Ascending aorta (tissue), 2 donors: Measurements from ENCODE around the gene SOX8. TPM values are rescaled to one million over a fixed set of nuclear protein-coding genes. Genes with fewer than 3 reads are reported as not detected.
"Not testable (repeated sequence)": the region's sequence is repeated elsewhere in the genome, so short reads cannot be mapped to it uniquely, and the experiment has no call there.

Source experiments
- DNase-seq, 2 donors: peaks; one replicate each; pipeline ENCODE4 v3.0.0-alpha.2; 2019; ENCODE audit warnings: low spot score in 2 of 2
- H3K27ac ChIP-seq, 2 donors: fragments of 200-600 bp; sonication (generic); one replicate each; pipeline ENCODE4 v1.5.1; 2016 to 2017; ENCODE audit warnings: mild to moderate bottlenecking in 1 of 2
- H3K27me3 ChIP-seq: fragments of 200-600 bp; sonication (generic); one replicate; pipeline ENCODE4 v1.5.1; 2017
- H3K36me3 ChIP-seq, 2 donors: fragments of 200-600 bp; sonication (generic); one replicate each; pipeline ENCODE4 v1.5.1; 2016
- H3K4me1 ChIP-seq, 2 donors: fragments of 200-600 bp; sonication (generic); one replicate each; pipeline ENCODE4 v1.5.1; 2016 to 2017; ENCODE audit warnings: mild to moderate bottlenecking in 1 of 2
- H3K4me3 ChIP-seq, 2 donors: fragments of 200-600 bp; sonication (generic); one replicate each; pipeline ENCODE4 v1.5.1; 2016 to 2017; ENCODE audit warnings: mild to moderate bottlenecking in 1 of 2
- H3K9me3 ChIP-seq, 2 donors: fragments of 200-600 bp; sonication (generic); one replicate each; pipeline ENCODE4 v1.5.1; 2016
- intact Hi-C: fragments of 100-400 bp; cut with DNase I; formaldehyde crosslinking; loops from one replicate; pipeline ENCODE4 v1.15.1; 2023
- total RNA-seq: library from RNA; depleted of rRNA; stranded (reverse); fragments of >200 nt; gene quantifications from one replicate; pipeline ENCODE4 v1.1.0, GENCODE V29; 2016
- TF ChIP-seq, protein P1 (sequence below), 3 experiments: fragments of 200-600 bp in 2 of 3; fragments of 450-650 bp in 1 of 3; sonication (generic) in 2 of 3; IDR thresholded peaks; one replicate each; pipeline ENCODE4 v1.5.1; 2016 to 2019; ENCODE audit warnings: antibody characterized with exemption in 3 of 3, mild to moderate bottlenecking in 1 of 3, moderate library complexity in 1 of 3

Gene SOX8
- total RNA-seq, 1 donor from 2014 or later, result 18.9 TPM

DNA sequence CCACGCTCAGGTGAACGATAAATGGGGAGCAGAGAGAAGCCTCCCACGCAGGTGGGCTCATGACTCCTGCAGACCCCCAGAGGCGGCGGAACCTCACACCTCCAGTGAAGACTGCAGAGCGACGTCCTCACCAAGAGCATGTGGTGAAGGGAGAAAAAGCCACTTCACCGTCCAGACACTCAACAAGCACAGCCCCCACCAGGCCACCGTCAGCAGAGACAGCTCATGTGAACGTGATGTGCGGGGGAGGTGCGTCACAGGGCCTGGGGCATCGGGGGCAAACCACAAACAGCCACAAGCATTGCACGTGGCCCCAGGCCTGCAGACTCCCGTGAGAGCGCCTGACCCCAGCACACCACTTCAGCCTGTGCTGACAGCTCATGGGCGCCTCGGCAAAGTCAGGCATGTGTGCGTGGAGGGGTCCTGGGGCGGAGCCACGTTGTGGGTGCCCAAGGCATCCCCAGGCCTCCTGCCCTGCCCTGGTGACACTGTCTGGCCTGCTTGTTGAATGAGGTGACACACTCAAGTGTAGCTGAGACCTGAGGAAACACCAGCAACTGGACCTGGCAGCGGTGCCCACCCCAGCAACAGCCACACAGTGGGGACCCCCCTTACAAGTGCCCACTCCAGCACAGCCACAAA is 29.8 kb upstream of the SOX8 start:
- Histone ChIP-seq H3K27me3 (no peaks in the 10 kb centered on the region), H3K4me3 (no peak overlapping the region), H3K27ac (no peak overlapping the region), H3K4me1 (no peaks in the 10 kb centered on the region), H3K9me3 (no peaks in the 10 kb centered on the region), H3K36me3 (peaks cover 9 to 28% of the 10 kb centered on the region in 2 donors)
- intact Hi-C loops, result no loop called here
- no peak for DNase-seq
- TF ChIP-seq, protein P1, sequence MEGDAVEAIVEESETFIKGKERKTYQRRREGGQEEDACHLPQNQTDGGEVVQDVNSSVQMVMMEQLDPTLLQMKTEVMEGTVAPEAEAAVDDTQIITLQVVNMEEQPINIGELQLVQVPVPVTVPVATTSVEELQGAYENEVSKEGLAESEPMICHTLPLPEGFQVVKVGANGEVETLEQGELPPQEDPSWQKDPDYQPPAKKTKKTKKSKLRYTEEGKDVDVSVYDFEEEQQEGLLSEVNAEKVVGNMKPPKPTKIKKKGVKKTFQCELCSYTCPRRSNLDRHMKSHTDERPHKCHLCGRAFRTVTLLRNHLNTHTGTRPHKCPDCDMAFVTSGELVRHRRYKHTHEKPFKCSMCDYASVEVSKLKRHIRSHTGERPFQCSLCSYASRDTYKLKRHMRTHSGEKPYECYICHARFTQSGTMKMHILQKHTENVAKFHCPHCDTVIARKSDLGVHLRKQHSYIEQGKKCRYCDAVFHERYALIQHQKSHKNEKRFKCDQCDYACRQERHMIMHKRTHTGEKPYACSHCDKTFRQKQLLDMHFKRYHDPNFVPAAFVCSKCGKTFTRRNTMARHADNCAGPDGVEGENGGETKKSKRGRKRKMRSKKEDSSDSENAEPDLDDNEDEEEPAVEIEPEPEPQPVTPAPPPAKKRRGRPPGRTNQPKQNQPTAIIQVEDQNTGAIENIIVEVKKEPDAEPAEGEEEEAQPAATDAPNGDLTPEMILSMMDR (IDR thresholded peaks at IDR 0.05), result no peak

DNA sequence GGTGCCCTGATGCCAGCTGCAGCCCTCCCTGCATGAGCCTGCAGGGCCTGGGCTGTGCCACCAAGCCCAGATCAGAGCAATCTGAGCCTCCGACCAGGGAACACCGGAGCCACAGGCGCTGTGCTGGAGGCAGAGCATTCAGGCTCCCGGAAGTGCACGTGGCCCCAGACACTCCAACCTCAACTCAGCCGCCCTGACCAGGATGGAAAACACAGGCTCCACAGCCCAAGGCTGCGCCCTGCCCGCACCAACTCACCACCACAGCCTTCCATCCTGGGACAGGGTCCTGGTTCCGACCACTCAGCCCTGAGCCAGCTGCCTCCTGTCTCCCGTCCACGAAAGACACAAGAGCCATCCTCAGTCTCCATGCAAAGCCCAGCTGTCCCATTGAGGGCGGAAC is 29.2 kb upstream of the SOX8 start:
- intact Hi-C loops, result no loop called here
- Histone ChIP-seq H3K27ac (no peak overlapping the region), H3K27me3 (no peaks in the 10 kb centered on the region), H3K36me3 (peaks cover 9 to 27% of the 10 kb centered on the region in 2 donors), H3K4me3 (no peak overlapping the region), H3K9me3 (peaks cover 0 to under 1% of the 10 kb centered on the region in 2 donors), H3K4me1 (no peaks in the 10 kb centered on the region)
- DNase-seq, result no peak
- TF ChIP-seq, protein P1 (IDR thresholded peaks at IDR 0.05), result no peak

DNA sequence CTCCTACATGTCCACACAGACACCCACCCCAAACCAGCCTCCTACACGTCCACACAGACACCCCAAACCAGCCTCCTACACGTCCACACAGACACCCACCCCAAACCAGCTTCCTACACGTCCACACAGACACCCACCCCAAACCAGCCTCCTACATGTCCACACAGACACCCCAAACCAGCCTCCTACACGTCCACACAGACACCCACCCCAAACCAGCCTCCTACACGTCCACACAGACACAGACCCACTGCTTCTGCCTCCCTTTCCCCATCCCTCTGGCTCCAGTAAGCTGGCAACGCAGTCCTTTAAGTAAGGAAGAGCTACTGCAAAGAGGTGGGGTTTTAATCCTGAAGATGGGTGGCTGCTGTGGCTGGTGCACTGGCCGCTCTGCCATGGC is 27.8 kb upstream of the SOX8 start:
- intact Hi-C loops, H3K4me3 ChIP-seq, H3K4me1 ChIP-seq, H3K27ac ChIP-seq, DNase-seq, H3K27me3 ChIP-seq, H3K9me3 ChIP-seq: not testable (repeated sequence)
- H3K36me3 ChIP-seq, result peaks cover 9 to 25% of the 10 kb centered on the region in 2 donors

DNA sequence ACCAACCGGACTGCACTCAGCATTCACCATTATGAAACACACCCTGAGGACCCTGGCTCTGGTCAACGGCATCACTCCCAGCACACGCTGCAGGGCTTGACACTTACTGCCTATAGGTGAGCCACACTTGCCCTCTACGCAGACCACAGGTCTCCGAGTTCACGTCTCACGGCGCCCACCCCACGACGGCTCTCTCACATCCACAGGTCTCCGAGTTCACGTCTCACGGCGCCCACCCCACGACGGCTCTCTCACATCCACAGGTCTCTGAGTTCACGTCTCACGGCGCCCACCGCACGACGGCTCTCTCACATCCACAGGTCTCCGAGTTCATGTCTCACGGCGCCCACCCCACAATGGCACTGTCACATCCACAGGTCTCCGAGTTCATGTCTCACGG is 25.8 kb upstream of the SOX8 start:
- H3K9me3 ChIP-seq, H3K27ac ChIP-seq, H3K4me3 ChIP-seq, H3K27me3 ChIP-seq, intact Hi-C loops, DNase-seq, H3K4me1 ChIP-seq: not testable (repeated sequence)
- peaks cover 9 to 25% of the 10 kb centered on the region in 2 donors for H3K36me3 ChIP-seq

DNA sequence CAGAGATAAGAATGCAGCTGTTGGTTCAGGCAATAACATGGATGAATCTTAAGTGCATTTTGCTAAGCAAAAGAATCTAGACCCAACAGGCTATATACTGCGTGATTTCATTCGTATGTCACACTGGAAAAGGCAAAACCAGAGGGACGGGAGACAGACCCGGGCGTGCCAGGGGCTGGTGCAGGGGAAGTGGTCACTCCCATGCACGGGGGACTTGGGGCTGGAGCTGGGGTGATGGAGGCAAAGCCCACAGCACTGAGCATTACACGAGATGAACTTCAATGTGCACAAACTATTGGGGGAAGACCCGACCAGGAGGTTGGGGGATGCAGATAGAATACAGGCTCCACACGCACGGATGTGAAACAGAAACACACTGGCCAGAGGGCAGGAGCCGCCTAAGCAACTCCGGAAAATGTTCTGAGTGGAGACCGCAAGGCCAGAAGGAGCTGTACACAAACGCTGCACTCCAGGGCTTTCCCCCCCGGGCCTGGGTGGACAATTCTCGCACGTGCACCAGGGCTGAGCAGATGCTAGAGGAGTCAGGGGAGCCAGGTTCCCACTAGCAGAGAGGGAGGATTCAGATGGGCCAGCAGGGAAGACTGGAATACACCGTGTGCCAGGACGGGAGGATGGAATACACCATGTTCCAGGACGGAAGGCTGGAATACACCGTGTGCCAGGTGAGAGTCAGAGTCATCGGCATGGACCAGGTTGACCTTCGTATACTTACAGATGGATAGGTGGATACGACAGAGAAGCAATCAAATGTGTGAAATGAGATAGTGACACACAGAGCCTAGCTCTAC is 22.1 kb upstream of the SOX8 start:
- Histone ChIP-seq H3K27ac (no peak overlapping the region), H3K27me3 (no peaks in the 10 kb centered on the region), H3K9me3 (peaks cover 0 to 4% of the 10 kb centered on the region in 2 donors), H3K4me3 (no peak overlapping the region), H3K36me3 (peaks cover 1 to 5% of the 10 kb centered on the region in 2 donors), H3K4me1 (no peaks in the 10 kb centered on the region)
- no peak for DNase-seq
- intact Hi-C loops, result no loop called here
- TF ChIP-seq, protein P1 (IDR thresholded peaks at IDR 0.05), result no peak

DNA sequence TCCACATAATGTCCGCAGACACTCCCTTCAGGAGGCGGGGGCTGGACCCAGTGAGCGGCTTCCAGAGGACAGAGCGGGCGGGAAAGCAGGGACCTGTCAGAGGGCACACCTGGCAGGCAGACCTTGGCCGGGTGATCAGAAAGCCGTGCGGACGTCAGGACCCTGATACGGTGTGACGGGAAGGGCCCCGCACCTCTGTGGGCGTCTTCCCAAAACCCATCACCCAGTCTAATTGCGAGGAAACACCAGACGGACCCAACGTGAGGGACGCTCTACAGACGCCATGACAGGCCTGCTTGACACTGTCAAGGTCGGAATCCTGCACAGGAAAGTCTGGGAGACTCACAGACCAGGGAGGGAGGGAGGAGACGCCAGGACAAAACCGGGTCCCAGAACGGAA is 19.2 kb upstream of the SOX8 start:
- intact Hi-C loops, result no loop called here
- peaks cover 0 to 4% of the 10 kb centered on the region in 2 donors for H3K9me3 ChIP-seq
- no peaks in the 10 kb centered on the region for H3K27me3 ChIP-seq
- TF ChIP-seq, protein P1 (IDR thresholded peaks at IDR 0.05), result no peak
- H3K4me3 ChIP-seq, result no peak overlapping the region
- no peak for DNase-seq
- H3K36me3 ChIP-seq, result peaks cover 0 to 16% of the 10 kb centered on the region in 2 donors
- H3K27ac ChIP-seq, result no peak overlapping the region
- H3K4me1 ChIP-seq, result no peaks in the 10 kb centered on the region
